H4 (cell line): ENCODE data around the gene UBASH3B. TPM values are rescaled to one million over a fixed set of nuclear protein-coding genes. Genes with fewer than 3 reads are reported as not detected.
A peak's percentile ranks its signal among the peaks of the same experiment; 100 is the strongest.

Experiments used
- DNase-seq: peaks from one replicate; pipeline ENCODE4 v3.0.0-alpha.2; 2015; ENCODE audit warnings: low spot score
- total RNA-seq: library from RNA; depleted of rRNA; stranded (reverse); fragments of >200 nt; shearing (Covaris generic); gene quantifications from 2 replicates; pipeline ENCODE4 v1.2.3, GENCODE V29; 2014

UBASH3B gene
- total RNA-seq, 1 experiment from 2014 or later, result 4.4 TPM

DNA sequence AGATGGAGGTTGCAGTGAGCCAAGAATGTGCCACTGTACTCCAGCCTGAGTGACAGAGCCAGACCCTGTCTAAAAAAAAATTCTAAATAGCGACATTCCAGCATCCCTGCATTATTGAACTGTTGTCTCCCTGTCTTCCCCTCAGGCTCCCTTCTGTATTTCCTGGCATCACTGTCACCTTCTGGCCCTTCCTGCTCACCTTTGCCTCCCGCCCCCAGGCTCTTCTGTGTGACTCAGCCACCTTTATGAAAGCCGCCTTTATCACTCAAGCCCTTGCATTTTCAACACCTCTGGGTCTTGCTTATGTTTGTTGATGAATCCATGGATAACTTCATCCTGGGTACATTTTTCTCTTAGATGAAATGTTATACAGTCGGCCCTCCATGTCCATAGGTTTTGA lies 21.1 kb downstream of the UBASH3B start:
- DNase-seq, result no peak

DNA sequence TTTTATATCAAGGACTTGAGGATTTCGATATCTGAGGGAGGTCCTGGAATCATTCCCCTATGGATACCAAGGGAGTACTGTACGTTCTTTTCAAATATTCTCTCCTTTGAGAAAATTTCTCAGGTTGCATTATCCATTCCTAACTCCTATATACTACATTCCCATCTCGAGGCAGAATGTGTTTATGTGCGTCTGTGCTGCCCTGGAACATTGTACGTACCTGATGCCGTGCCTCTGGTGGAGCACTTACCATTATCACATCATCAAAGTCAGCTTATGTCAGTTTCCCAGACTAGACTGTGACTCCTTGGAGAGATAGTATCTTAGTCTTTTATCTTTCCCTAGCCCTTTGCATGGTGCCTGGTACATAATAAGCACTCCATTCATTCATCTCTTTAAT lies 21.7 kb downstream of the UBASH3B start:
- no peak for DNase-seq

DNA sequence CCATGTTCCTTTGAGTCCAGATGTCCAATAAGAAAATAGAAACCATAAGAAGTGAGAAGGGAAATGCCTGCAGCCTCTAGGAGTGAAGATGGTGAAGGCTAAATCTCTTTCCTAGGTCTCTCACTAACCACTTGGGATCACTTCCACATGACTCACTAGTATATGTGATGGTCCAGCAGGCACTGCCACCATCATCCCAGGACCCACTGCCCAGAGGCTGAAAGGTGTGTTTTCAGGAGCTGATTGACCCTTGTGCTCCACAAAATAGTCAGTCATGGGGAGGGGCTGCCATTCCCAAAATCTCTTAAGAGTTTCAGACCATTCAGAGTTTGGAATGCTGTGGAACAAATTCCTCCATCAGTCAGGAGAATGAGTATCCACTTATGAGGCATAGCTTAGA lies 22.9 kb downstream of the UBASH3B start:
- no peak for DNase-seq

DNA sequence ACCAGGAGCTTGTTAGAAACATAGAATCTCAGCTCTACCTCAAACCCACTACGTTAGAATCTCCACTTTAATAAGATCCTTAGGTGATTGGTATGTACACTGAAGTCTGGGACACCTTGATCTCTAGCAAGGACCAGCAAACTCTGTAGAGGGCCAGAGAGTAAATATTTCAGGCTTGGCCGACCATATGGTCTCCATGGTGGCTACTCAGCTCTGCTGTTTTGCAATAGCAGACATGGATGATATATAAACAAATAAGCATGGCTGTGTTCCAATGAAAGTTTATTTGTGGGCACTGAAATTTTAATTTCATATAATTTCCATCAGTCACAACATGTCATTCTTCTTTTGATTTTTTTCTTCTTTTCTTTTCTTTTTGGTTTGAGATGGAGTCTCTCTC lies 23.9 kb downstream of the UBASH3B start:
- DNase-seq, result no peak

DNA sequence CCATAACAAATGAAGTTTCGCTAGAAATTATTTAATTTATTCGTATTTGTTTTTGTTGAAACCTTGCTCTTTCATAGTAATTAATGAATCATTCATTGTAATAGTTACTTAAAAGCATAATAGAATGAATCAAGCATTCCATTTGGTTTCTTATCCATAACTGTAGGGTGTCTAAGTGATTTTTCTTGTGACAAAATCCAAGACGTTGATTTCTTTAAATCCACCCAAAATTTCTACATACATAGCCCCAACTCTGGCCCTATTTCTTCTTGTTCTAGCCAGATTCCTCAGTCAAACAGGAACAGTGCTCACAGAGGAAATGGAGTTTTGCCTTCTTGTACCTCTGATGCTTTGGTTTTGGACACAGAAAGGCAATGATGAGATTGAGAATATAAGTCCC lies 25.5 kb downstream of the UBASH3B start:
- no peak for DNase-seq

DNA sequence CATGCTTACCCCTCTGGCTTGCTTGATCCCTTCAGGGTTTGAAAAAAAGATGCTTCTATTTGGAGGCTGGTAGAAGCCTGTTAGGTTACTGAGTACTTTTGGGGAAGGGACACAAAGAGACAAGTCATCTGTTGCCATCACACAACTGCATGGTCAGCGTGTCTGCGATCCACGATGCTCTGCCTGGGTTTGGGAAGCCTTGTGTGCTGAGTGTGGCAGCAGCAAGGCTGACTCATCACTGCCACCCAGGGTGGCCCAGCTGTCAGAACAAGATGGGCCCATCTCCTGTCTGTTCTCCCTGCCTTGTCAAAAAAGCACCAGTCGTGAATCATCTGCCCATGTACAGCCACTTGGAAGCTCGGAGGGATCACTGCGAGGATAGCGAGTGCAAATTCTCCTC lies 26.2 kb downstream of the UBASH3B start:
- no peak for DNase-seq

DNA sequence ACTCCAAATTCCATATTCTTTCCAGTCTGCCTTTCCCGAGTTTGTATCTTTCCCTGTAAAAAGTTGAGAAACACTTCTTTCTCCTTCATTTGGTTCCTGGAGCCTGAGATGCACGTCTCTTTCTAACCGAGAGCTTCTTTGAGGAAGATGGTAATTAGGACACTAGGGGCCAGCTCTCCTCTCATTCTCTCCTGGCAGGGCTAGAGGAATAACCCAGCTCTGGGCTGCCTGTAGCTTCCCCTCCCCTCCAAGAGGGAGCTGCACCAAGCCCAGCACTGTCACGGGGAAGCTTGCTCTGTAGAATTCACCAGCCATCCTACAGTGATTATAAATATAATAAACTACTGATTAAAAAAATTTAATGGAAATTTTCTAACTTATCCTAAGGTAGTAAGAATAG lies 26.9 kb downstream of the UBASH3B start:
- no peak for DNase-seq

DNA sequence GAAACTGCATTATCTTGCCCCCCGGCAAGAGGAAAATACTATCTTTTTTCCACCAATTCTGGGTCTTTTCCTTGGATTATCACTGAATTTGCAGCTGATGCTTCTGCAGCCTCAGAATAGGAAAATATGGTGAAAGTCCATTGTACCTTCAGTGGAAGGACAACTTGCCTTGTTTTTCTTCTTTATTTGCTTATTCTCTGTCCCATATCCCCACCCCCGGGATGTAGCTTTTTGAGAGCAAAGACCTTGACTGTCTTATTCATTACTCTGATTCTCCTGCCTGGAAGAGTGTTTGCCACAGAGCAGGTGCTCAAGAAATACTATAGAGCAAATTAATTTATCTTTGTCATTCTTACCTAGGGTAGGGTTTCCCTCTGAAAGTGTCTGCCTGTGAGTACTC lies 29.5 kb downstream of the UBASH3B start:
- no peak for DNase-seq

DNA sequence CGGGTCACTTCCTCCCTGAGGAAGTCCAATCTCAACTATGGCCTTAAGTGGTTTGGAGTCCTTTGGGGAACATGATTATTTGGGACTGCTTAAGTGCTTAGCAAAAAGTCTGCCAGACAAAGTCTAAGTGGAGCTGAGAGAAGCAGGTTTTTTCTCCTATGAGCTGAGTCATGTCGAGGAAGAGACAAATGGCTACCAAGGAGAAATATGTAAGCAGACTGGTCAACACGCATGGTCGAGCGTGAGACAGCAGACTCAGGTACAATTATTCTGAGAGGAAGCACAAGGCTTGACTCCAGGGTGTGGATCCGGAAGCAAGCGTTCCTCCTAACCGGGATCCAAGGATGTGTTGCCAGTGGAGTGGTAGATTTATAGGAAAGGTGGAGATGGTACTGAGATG lies 30.6 kb downstream of the UBASH3B start:
- DNase-seq, result no peak

DNA sequence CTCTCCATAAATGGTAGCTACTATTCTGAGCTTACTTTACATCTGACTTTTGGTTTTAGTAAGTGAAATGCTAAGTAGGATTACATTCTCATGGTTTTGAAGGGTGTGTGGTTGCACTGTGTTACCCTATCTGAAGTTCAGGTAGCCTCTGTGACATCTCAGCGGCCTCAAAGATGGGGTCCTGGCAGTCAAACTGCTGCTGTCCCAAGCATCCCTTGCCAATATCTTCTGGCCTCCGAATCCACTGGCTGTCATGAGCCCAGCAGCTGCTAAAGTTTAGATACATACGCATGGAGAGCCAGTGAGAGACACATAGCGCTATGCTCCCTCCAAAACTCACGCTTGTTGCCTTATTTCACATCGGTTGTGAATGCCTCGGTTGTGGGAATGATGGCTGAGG lies 34.9 kb downstream of the UBASH3B start:
- no peak for DNase-seq

DNA sequence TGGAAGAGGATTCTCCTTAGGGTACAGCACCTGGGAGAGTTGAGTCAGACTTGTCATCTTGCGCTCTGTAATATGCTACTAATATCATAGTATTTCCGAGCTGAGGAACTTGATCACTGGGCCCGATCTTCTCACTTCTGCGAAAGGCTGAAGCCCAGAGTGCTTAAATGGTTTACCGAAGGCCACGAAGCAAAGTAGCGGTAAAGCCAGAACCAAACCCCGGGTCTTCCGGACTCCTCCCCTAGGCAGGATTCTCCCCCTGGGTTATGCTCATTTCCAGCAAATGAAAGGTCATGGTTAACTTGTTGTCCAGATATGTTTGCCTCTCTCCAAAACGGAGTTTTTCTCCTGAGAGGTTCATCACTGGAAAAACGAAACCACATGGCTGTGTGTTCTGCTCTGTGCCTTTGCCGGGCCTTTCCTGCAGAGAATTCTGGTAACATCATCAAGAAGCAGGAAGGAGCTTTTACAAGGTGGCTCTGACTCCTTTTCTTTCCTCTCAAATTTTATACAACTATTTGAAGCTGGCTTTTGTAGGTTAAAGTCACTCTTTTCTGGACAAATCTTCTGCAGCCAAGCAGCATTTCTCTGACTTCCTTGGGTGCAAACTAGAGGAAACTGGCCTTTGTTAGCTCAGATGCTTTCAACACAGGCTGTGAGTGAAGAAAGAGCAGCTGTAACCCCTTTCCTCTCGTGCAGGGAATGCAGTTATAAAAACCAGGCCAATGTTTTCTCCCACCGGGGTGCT lies 35.5 kb downstream of the UBASH3B start:
- DNase-seq, result no peak

DNA sequence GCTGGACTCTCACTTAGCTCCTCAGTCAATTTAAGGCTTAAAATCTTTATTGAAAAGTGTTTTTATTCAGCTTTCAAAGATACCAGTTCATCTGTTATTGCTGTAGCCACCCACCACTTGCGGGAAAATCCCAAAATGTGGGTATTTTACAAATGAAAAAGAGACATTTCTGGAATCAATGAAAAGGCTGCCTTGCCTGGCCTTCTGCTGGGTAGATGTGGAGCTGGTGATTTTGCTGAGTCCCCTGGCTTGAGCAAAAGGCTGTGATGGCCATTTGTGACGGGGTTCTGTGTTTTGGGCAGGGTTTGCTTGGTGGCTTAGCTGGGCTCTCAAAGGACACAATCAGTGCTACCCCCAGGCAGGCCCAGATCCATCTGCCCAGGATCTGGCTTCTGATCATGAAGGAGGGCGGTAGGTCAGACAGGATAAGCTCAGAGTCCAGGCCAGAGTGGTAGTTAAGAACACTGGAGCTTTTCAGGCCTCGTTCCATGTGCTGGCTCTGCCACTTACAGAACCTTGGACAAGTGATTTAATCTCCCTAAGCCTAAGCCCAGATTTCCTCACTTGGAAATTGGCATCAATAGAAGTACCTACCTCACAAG lies 36.1 kb downstream of the UBASH3B start:
- DNase-seq, result no peak

DNA sequence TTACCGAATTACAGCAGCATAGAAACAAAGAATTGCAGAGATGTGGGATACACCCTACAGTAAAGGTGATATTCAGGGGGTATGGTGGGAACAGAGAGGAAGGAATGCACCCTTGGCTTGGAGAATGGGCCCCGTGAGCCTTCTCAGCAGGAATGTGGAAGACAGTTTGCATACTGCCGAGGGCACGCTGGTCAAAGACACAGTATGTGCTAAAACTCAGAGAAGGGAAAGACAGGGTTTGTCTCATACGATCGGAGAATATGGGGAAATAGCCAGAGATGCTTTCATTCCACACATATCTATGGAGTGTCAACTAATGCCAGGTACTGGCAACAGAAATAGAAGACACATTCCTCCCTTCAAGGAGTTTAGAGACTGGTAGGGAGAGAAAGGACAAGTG lies 36.9 kb downstream of the UBASH3B start:
- no peak for DNase-seq

DNA sequence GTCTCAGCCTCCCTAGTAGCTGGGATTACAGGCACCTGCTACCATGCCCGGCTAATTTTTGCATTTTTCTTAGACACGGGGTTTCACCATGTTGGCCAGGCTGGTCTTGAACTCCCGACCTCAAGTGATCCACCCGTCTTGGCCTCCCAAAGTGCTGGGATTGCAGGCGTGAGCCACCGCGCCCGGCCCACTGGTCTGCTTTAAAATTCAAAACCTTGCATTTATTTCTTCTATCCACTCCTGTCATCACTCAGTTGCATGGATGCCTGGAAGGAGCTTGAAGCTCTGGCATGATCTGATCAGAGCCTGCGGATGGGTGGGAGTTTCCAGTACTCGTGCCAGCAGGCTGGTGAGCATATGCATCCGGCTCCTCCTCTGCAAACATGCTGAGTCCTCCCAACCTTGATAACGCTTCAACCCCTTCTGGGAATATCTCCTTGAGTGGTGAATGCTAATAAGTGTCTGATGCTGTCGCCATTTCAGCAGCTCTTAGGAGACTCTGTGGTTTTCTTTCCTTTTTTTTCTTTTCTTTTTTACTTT lies 39.6 kb downstream of the UBASH3B start:
- DNase-seq, result no peak

DNA sequence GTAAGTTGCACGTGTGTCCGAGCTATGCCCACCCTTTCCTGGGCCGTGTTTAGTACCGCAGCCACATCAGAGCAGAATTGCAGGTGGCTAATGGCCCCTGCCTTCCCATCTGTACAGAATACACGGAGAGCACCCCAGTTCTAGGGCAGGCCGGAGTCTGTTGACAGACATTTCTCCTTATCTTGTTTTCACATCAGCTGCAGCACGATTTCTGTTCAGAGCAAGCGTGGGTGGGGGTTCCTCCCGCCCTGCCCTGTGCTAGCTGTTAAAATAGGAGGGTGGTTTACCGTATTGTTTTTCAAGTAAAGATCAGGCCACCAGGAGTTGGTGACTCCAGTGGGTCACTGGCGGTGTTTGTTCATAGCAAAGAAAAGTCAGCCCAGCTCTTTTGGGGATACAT lies 41.1 kb downstream of the UBASH3B start:
- no peak for DNase-seq

DNA sequence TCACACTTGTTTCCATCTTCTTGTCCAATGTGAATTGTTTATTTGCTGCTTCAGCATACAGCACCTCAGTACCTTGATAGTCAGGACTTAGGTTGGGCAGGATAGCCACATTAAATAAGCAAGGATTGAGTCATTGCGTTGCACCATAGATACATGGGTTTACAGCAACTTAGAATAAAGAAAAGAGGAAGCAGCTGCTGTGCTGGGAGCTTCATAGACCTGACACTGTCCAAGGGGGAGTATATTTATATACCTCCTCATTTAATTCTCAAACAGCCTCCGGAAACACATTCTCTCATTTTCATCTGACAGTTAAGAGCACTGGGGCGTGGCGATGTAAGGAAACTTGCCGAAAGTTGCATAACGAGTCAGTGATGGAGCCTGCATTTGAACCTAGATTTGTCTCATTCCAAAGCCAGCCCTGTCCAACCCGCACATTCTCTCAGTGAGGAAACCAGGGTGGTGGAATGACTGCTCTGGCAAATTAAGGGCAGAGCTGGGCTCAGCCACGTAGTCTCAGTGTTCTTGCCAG lies 42.2 kb downstream of the UBASH3B start:
- DNase-seq, result peak; percentile 51

DNA sequence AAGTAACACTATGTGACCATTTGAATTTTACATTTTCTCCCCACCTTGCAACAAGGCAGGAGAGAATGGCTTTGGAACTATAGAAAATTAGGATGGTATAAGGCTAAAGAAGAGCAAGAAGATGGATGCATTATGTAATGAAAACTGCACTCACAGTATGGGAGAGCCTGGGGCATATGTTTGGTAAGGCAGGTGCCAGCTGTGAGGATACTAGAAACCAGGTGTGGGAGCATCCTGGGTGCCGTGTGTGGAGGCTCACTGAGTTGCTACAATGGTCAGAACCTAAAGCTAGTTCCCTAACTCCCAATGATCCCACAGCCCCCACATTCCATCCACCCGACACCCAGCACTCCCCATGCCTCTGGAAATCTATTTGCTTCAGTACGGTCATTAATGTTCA lies 42.9 kb downstream of the UBASH3B start:
- no peak for DNase-seq

DNA sequence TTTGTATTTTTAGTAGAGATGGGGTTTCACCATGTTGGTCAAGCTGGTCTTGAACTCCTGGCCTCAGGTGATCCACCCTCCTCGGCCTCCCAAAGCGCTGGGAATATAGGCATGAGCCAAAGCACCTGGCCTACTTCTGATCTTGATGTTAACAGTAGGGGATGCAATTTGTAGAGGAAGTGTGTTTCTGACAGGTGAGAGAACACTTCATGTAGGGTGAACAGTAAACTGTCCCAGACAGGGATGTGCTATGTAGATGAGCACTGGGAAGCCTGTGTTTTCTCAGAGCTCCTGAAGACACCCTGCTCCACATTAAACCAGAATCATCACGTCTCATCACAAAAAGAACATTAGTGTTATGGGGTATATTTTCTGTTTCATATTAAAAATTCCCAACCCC lies 45.1 kb downstream of the UBASH3B start:
- no peak for DNase-seq

DNA sequence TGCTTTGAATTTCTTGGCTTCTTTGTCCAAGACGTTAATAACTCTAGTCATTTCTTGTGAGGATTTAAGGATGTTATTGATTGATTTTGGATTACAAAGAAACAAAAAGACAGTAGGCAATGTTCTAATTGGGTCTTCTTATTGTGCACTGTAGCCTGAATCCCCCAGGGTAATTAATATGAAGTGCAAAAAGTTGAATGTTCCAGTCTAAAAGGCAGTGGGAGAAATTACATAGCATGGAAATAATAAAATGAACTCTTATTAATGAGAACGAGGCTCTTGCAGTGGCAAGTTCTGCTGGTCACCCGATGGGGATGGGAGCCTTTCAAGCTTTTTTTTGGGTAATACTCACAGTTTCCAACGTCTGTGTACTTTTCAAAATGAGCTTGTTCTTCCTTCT lies 45.6 kb downstream of the UBASH3B start:
- DNase-seq, result no peak

DNA sequence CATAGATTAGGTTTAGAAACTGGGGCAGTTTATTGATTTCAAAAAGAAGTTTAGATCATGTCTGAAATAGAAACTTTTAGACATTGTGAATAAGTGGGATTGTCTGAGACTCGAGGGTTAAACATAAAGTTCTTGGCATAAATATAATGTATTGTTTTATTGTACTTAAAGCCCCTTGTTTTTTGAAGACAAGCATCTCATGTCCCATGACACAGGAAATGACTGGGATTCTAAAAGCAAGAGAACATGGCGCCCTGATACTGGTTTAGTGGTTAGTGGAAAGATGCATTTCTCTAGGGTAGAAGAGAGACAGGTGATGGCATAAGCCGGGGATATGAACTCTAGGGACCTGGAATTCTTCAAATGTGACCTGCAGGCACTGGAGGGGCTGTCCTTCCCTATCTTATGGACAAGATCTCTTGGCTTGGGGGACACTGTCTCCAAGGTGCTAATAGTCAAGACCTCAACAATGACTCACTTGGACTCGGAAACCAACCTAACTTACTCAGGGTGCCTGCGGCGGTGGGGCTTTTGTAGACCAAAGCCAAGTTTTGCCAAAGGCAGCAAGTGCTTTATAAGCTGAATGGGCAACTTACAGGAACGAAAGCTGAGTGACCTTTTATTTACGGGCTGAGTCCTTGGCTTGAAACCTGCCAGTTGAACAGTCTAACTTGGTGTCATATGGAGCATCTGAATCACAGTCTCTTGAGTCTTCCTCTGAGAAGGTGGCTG lies 48.2 kb downstream of the UBASH3B start:
- DNase-seq, result no peak

DNA sequence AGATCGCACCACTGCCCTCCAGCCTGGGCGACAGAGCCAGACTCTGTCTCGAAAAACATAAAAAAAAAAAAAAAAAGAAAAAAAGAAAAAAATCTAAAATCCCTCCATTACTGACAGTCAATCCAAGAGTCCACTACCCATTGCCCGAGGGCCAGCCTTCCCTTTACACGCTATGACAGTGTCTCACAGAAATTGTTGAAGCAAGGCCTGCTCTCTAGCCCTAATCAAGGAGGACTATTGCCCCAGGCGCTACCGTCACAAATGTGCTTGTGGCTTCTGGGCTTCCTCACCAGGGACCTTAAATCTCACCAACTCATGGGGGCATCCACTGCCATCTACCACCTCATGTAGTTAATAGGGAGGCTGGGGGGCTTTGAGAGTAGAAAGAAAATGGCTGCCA lies 49.9 kb downstream of the UBASH3B start:
- no peak for DNase-seq

DNA sequence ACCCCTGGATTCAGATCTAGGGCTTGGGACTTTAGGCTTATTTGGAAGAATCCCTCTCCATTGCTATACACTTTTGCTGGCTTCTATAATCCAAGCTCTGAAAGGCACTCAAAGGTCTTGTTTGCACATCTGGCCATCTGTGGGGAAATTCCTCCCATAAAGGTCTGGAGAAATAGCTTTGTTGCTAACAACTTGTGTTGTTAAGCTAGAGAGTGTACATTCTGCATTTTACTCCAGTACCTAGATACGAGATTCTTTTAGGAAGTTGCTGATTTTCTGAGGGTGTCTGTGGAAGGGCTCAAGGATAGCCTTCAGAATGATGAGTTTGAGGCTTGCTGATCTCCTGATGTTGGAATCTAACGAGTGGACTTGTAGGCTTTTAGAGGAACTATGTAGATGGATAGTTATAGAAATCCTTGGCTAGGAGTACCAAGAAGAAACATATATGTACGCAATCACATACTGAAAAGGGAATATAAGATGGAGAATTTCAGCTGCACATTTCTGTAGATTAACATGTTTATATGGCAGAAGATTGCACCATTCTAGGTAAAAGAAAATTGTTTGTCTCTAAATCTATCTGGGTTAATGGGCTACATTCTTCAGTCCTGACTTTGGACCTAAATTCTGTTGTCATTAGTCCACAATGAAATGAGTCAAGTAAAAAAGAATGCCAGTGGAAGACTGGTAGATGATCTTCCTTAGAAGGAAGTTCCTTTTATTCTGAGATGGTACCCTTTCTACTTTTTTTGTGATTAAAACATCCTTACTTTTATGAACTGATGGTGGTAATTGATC lies 51.0 kb downstream of the UBASH3B start:
- no peak for DNase-seq
